Measurements from ENCODE around the gene CSNK1A1.
"Not testable (repeated sequence)": the region's sequence is repeated elsewhere in the genome, so short reads cannot be mapped to it uniquely, and the experiment has no call there.

The CSNK1A1 gene

DNA sequence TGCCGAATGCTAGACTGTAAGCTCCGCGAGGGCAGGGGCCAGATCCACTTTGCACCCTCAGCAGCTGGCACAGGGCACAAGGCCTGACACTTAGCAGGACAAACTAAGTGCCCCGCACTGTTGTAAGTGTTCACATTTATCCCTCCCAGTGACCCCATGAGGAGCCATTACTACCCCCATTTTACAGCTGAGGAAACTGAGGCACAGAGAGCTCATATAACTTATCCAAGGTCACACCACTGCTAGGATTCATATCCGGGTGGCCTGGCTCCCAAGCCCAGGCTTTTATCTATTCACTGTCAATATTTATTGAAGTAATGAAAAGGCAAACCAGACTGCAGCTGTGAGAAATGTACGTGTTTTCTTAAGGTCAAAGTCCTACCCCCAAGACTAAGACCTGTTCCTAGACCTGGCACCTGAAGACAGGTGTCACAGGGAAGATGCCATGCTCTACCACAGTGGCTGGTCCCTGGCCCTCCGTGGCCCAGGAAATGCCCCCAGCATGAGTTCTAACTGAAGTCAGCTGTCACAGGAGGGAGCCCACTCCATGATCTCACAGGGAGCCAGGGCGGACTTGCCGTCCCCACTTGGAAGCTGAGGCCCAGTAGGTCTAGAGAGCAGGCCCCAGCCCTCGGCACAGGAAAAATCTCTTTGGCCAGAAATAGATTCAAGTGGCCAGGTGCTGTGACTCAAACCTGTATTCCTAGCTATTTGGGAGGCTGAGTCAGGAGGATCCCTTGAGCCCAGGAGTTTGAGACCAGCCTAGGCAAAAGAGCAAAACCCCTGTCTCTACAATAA is 97.4 kb downstream of the CSNK1A1 start:
- no peak for DNase-seq

GRCh38 chr5:149452665-149453617 is 98.3 kb downstream of the CSNK1A1 start:
- DNase-seq = no peak

DNA sequence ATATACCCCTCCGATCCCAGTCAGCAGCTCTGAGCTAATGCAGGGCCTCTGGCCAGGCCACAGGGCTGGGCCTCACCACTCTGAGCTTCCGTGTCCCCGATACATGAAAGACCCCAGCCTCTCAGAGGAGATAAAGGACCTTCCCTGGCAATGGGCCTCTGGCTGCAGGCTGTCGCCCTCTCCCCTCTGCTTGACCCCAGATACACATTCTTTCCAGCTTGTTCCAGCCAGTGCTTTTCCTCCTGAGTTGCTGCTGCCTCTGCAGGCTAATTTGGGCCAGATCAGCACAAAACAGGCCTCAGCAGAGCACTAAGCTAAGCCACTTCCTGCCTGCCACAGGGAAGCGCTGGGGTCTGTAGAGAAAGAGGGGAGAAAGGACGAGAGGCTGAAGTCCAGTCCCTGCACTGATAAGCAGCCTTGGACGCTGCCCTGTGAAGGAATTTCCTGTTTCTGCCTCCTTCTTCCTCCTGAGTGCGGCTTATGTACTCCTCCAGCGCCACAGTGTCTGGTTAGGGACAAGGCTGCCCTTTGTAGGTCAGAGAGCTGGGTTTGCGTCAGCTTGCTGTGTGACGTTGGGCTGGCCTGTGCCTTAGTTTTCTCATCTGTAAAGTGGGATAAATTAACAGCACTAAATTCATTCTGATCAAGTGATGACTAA is 99.1 kb downstream of the CSNK1A1 start:
- no peak for DNase-seq

DNA sequence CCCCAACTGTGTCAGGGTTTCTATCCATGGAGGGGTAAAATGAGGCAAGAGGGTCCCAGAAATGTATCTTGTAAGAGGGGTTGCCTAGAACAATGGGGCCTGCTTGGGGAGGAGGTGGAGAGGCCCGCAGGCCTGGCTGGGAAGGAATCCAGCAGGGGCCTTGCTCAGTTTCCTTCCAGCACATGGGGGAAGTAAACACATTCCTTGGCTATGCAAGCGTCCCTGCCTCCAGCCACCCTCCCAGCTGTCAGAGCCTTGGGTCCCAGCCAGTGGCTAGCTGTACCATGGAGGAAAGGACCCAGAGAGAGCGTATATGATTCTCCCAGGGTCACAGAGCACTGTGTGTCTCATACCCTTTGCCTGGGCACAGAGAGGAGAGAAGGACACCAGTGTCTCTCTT is 101.0 kb downstream of the CSNK1A1 start:
- no peak for DNase-seq

GRCh38 chr5:149448831-149449714 is 102.2 kb downstream of the CSNK1A1 start:
- DNase-seq = no peak

DNA sequence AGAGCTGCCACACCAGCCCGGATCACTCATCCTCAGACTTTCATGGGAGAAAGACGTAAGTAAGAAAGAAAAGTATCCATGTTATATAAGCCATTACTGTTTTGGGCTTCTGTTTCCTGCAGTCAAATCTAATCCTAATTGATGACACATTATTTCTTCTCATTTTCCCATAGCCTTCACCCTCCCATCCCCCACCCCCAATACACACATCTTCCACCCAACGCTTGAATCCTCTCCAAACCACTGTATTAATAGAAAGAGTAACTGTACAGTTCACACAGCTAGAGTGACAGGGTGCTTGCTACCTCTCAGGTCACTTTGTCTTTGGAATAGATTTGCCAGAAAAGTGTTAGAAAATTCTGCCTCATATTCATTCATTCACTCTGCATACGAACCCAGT is 102.8 kb downstream of the CSNK1A1 start:
- no peak for DNase-seq

- DNase-seq = no peak
These were observed 103.6 kb downstream of the CSNK1A1 start for GRCh38 chr5:149447373-149448367.

DNA sequence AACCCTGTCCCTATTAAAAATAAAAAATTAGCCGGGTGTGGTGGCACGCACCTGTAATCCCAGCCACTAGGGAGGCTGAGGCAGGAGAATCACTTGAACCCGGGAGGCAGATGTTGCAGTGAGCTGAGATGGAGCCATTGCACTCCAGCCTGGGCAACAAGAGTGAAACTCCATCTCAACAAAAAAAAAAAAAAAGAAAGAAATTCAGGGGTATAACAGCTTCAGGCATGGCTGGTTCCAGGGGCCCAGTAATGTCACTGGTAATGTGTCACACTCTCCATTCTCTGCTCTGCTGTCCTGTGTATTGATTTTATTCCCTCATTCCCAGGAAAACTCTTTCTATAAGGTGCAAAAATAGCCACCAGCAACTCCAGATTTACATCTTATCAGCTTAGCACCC is 104.4 kb downstream of the CSNK1A1 start:
- DNase-seq = not testable (repeated sequence)

DNA sequence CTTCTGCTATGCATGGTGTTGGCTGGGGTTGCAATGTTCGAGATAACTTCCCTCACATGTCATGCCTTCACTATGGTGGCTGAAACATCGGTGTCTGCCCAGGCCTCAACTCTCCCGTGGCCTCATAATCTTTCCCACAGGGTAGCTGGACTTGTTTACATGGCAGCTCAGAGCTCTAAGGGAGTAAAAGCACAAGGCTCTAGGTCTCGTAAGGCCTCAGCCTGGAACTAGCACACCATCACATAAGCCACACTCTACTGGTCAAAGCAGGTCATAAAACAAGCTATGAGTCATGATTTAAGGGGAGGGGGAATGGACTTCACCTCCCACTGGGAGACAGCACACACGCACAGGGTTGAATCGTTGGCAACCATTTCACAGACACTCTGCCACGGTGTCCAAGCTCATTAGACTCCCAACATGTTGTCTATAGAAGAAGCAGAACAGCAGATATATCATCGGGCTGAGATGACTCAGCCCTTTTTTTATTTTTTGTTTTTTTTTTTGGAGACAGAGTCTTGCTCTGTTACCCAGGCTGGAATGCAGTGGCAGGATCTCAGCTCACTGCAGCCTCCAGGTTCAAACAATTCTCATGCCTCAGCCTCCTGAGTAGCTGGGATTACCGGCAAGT is 105.4 kb downstream of the CSNK1A1 start:
- DNase-seq = no peak

- no peak for DNase-seq
These were observed 105.9 kb downstream of the CSNK1A1 start for GRCh38 chr5:149445343-149445738.

GRCh38 chr5:149444430-149444829 is 106.8 kb downstream of the CSNK1A1 start:
- DNase-seq = not testable (repeated sequence)

DNA sequence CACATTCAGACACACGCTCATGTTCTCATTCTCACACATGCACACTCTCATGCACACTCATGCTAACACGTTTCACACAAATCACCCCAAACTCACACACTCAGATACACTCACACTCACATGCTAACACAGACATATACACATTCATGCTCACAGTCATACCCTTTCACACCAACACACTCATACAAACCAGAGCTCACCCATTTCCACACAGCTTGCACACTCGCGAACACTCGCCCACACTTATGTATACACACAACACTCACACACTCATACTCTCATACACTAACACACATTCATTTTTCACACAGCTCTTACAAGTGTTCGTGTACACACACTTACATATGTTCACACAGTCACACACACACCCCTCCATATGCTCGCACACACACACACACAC is 108.0 kb downstream of the CSNK1A1 start:
- DNase-seq = no peak

DNA sequence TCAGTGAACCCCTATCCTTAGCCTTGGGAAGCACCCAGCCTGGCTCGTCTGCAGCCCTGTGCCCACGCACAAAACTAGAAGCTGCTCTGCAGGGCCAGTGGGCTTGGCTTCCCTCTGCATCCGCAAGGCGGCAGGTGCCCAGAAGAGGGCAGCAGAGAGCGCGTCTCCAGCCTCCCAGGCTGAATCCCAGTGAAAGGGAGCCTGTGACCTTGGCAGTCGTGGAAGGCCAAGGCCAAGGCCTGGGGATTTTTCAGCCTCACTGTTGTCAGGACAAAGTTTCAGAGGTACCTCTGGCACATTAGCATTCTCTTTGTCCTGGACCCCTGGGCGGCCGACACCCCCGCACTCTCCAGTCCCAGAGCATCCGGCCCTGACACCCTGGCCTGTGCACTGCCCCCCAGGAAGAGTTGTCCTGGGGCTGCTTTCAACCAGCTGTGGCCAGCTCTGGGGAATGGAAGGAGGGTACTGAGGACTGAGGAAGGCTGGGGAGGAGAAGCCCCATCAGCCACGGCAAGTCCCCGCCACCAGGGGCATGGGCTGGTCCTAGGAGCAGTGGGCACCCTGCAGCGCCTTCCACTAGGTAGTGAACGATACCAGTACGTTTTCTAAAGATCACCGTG is 108.6 kb downstream of the CSNK1A1 start:
- peak; percentile 79 for DNase-seq
